Activated effector memory CD4-positive, alpha-beta T cell treated with Interleukin-2 at 50 U/mL for 16 hours (primary cell): ENCODE measurements around the gene NT5C3A.
"Not testable (repeated sequence)": the region's sequence is repeated elsewhere in the genome, so short reads cannot be mapped to it uniquely, and the experiment has no call there.

Experiments used
- DNase-seq: peaks from one replicate; pipeline ENCODE4 v3.0.0-alpha.2; 2020

NT5C3A gene

GRCh38 chr7:33039903-33040292, 22.7 kb downstream of the NT5C3A start:
- DNase-seq, result no peak

DNA sequence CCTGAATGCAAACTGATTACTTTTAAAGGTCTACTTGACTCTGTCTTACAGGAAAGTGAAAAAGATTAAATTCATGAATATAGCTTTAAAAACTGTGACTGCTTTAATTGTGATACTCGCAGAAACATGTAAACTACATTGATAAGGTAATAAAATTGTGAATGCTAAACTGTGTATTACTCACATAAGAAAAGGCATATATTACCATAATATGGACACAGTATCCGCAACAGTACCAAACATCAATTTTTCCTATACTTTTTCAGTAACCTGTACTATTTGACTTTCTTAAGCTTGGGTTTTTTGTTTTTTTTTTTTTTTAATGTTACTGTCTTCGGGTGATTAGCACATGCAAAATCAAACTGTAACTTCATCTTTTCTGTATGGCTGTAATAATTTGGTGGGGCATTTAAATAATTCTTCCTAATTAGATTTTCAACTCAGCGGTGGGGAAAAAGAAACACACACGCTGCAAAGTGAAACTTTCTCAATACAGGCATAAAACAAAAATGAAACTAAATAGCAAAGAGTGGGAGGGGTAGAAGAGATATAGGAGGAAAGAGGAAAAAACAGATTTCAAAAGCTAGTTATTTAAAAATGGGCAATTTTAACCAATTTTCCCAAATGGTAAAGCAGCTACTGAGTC, 23.2 kb downstream of the NT5C3A start:
- no peak for DNase-seq

DNA sequence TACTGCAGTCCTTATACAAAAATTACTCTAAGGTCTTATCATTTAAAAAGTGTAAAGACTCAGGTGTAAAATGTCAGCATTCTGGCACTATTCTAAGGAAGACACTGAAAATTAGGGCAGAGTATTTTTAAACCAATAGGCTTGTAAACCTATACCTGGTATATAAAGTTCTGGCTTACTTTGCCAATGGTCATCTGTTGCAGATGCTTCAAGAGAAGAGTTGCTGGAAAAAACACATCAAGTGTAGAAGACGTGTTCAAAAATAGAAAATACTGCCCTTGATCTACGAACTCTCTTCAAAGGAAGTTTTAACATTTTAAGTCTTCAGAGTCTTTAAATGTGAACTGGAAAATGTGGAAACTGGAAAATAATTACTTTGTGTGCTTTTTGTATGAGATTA, 23.9 kb downstream of the NT5C3A start:
- no peak for DNase-seq

DNA sequence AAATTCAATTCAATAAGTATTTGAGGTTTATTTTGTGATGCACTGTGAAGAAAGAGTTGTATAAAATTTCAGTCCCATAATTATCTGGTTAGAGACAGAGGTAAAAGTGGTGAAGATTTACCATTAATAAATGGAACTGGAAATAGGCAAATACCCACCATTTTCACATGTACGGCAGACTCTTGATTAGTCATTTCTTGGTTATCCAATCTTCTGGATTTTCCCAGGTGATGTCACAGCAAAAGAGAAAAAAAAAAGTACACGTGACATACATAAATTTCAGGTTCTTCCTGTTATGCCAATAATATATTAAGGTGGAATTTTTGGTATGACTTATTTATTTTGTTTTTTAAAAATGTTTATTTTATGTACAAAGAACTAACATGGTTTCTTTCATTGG, 26.8 kb downstream of the NT5C3A start:
- DNase-seq, result no peak

- DNase-seq, result no peak
Measured at GRCh38 chr7:33024189-33024757, 38.3 kb downstream of the NT5C3A start.

DNA sequence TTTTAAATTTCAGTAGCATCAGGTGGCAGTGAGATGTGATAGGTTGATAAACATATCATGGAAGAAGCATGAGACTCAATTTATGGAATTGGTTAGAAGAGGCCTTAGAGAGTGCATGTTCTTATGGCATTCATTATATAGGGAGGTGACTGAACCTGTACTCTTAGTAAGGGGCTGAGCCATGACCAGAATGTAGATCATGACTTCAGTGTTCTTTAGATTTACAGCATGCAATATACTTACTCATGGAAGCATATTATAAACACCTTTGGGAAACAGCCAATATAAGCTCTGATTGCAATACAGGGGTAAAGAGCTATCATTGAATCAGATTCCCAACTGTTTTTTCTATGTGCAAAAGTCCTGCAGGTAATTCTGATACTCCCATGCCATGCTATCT, 50.2 kb downstream of the NT5C3A start:
- DNase-seq, result no peak

GRCh38 chr7:33009734-33010133, 52.8 kb downstream of the NT5C3A start:
- no peak for DNase-seq

GRCh38 chr7:33005690-33006089, 56.9 kb downstream of the NT5C3A start:
- DNase-seq, result not testable (repeated sequence)

GRCh38 chr7:33005193-33005592, 57.4 kb downstream of the NT5C3A start:
- not testable (repeated sequence) for DNase-seq

- not testable (repeated sequence) for DNase-seq
Measured at GRCh38 chr7:33004104-33004616, 58.4 kb downstream of the NT5C3A start.

GRCh38 chr7:33003111-33003510, 59.5 kb downstream of the NT5C3A start:
- not testable (repeated sequence) for DNase-seq

GRCh38 chr7:32999380-32999779, 63.2 kb downstream of the NT5C3A start:
- DNase-seq, result not testable (repeated sequence)

- not testable (repeated sequence) for DNase-seq
Measured at GRCh38 chr7:32998361-32999171, 64.0 kb downstream of the NT5C3A start.

- DNase-seq, result not testable (repeated sequence)
Measured at GRCh38 chr7:32997956-32998355, 64.6 kb downstream of the NT5C3A start.

GRCh38 chr7:32992750-32993149, 69.8 kb downstream of the NT5C3A start:
- not testable (repeated sequence) for DNase-seq

DNA sequence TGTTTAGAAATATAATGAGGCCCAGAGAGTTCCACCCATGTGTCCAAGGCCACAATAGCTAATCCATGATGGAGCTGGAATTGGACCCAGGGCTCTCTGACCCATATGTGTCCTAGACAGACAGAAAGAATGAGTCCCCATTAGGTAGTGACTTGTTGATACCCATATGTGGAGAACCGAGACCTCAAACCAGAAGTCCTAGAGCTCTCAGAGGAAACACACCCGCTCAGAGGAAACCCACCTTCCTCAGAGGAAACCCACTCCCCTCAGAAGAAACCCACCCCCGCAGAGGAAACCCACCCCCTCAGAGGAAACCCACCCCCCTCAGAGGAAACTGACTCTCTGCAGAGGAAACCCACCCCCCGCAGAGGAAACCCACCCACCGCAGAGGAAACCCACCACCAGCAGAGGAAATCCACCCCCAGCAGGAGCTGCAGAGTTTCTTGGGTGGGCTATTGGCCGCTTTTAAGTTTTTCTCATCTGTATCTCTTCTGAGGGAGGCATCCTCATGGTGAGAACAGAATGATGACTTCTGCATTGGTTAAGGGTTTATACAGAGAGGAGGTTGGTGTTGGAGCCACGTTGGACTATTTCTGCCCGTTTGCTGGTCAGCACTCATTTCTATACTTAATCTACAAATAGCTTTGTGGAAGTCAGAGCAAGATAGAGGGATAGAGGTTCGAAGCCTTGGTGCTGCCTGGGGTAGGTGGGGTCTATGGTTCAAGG, 70.4 kb downstream of the NT5C3A start:
- DNase-seq, result not testable (repeated sequence)

GRCh38 chr7:32991068-32991585, 71.4 kb downstream of the NT5C3A start:
- not testable (repeated sequence) for DNase-seq

DNA sequence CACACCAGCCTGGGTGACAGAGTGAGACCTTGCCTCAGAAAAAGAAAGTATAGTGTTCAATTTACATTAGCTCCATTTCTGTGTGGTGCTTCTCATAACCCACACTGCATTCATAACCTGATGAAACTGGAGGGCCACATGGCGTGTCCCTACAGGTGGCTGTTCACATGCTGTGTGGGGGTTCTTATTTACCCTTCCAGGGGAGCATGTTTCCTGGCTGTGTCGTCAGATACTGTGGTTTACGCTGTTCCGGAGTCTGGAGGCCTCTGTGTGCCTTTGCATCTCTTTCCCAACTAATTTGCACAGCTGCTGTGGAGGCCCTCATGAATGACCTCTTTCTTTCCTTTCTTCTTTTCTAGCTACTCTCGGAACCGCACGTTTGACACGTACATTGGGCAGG, 74.4 kb downstream of the NT5C3A start:
- not testable (repeated sequence) for DNase-seq

- DNase-seq, result not testable (repeated sequence)
Measured at GRCh38 chr7:32979902-32980301, 82.7 kb downstream of the NT5C3A start.

- not testable (repeated sequence) for DNase-seq
Measured at GRCh38 chr7:32979246-32979645, 83.3 kb downstream of the NT5C3A start.

DNA sequence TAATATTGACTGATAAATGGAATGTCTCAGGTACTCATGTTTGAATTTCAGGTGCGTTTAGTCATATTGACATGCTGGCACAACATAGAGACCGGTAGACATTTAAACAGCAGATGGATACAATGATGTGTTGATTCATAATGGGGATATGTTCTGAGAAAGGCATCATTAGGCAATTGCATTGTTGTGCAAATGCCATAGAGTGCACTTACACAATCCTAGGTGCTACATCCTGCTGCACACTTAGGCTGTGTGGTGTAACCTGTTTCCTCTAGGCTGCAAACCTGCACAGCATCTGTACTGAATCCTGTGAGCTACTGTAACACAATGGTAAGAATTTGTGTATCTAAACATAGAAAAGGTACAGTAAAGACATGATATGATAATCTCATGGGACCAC, 85.4 kb downstream of the NT5C3A start:
- DNase-seq, result not testable (repeated sequence)

GRCh38 chr7:32971967-32972366, 90.6 kb downstream of the NT5C3A start:
- DNase-seq, result not testable (repeated sequence)

DNA sequence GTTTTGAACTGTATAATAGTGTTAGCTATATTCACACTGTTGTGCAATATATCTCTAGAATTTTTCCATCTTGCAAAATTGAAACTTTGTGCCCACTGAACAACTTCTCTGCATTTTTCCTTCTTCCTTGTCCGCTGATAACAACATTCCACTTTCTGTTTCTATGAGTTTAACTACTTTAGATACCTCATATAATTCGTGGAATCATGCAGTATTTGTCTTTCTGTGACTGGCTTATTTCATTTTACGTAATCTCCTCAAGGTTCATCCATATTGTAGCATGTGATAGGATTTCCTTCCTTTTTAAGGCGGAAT, 95.4 kb downstream of the NT5C3A start:
- DNase-seq, result not testable (repeated sequence)
